Activated CD4-positive, CD25-positive, alpha-beta regulatory T cell treated with anti-CD3 and anti-CD28 coated beads, Interleukin-2, amount 50 U/mL, for 72 hours (primary cell): Measurements from ENCODE around the gene LRP1.

Experiments used
- DNase-seq: peaks from one replicate; pipeline ENCODE4 v3.0.0; 2021

LRP1 gene

DNA sequence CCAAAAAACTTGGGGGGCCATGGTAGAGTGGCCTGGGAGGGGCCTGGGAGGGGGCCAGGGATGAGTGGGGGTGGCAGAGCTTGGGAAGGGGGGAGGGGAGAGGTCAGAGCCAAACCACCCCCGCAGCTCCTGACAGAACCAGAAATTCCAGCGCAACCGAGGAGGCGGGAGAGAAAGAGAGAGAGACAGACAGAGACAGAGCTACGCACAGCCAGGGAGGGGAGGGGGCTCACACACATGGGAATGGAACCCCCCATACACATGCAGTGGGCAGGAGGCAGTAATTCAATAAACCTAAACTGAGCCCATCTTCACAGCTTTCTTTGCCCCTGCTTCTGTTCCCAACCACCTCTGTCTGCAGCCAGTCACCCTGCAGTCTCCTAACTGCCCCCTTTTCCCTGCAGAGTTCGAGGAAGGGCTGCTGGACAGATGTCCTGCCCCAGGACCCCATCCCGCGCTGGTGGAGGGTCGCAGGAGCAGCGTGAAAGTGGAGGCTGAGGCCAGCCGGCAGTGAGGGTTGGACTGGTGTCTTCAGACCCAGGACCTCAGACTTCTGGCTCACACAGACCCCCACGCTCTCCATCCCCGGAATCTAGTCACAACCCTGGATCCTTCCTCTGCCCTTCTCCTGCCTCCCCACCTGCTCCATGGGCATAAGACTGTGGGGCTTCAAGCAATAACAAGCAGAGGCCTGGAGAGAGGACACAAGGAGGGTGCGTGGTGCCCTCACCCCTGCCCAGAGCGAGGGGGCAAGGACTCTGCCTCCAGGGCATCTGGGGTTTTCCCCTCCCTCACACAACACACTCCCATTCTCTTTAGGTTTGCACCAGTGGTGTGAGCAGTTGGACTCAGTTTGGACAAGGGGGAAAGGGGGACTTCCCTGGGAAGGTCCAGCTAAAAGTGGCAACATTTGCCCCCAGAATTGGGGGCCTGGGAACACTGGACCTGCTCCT, 33.8 kb upstream of the LRP1 start:
- no peak for DNase-seq

- DNase-seq = no peak
Observed at GRCh38 chr12:57095440-57095839, 32.8 kb upstream of the LRP1 start.

- DNase-seq = no peak
Observed at GRCh38 chr12:57096099-57096572, 32.1 kb upstream of the LRP1 start.

GRCh38 chr12:57096748-57097553, 31.3 kb upstream of the LRP1 start:
- DNase-seq = no peak

GRCh38 chr12:57097554-57097835, 30.8 kb upstream of the LRP1 start:
- DNase-seq = no peak

DNA sequence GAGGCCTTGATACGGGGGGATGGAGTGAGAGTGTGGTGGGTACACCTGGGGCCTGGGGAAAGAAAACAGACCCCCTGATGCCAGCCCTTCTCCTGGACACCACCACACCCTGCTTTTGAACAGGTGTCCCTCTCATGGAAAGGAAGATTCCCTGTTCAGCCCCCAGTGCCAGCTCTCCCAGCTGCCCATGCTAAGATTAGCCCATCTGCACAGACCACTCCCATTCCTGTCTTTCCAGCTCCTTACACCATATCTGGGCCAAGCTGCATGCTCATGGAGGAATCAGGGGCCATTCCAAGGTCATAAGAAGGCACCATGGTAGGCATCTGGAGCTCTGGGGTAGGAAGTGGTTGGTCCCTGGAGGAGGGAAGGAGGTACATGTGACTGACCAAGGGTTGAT, 29.7 kb upstream of the LRP1 start:
- no peak for DNase-seq

DNA sequence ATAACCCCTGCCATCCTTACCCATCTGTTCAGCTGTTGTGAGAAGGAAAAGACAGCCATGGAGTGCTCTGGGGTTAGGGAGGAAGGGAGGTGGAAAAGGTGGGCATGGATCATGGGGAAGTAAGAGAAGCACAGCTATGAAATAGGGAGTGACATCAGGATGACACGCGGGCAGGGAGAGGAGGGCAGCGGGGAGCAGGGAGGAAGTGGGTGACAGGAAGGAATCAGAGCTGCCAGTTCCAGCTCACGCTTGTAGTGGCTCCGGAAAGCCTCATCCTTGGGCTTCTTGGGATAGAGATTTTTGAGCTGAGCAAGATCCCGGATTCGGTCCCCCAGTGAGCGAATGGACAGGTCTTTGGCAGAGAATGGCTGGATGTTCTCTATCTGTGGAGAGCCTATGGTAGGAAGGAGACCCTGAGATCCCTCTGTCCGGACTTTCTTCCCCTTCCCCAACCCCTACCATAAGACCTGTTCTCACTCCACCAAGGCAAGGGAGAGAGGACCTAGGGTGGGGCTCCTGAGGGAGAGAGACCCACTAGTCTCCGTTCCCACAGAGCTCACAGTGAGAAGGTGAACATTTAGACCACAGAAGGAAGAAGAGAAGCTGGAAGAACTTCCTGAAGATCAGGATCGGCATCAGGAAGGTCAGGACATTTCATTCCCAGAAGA, 29.1 kb upstream of the LRP1 start:
- no peak for DNase-seq

- no peak for DNase-seq
Observed at GRCh38 chr12:57099766-57100165, 28.5 kb upstream of the LRP1 start.

DNA sequence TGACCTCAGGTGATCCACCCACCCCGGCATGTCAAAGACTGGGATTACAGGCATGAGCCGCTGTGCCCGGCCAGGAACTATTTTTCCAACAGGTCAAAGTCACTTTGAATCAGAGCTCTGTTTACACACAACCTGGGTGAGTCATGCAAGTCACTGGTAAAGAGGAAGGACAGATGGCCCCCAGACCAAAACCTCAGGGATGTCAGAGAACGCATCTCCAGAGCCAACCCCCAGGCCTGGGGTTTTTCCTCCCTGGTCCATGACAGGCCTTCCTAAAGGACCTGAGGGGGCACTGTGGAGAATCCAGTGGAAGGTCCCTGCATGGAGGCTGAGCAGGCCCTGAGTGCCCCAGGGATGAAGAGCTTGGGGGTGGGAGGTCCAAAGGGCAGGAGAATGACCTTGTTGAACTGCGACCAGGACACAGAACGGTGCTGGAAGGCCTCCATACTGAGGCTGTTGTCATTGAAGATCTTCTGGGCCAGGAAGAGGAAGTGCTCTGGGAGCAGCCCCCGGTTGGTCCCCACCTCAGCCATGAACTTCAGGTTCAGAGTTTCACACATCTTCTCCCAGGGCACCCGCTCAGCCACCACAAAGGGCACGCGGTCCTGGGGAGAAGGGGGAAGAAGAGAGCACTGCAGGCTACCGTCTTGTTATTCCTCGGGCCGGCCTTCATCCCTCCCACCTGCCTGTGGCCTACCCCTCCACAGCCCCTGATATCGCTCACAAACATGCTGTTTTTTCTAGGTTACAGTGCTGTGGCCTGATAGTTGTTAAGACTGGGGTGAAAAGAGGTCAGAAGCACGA, 26.2 kb upstream of the LRP1 start:
- no peak for DNase-seq

- no peak for DNase-seq
Observed at GRCh38 chr12:57103856-57104255, 24.4 kb upstream of the LRP1 start.

- DNase-seq = no peak
Observed at GRCh38 chr12:57104292-57104910, 23.9 kb upstream of the LRP1 start.

GRCh38 chr12:57105011-57105753, 23.1 kb upstream of the LRP1 start:
- DNase-seq = no peak

DNA sequence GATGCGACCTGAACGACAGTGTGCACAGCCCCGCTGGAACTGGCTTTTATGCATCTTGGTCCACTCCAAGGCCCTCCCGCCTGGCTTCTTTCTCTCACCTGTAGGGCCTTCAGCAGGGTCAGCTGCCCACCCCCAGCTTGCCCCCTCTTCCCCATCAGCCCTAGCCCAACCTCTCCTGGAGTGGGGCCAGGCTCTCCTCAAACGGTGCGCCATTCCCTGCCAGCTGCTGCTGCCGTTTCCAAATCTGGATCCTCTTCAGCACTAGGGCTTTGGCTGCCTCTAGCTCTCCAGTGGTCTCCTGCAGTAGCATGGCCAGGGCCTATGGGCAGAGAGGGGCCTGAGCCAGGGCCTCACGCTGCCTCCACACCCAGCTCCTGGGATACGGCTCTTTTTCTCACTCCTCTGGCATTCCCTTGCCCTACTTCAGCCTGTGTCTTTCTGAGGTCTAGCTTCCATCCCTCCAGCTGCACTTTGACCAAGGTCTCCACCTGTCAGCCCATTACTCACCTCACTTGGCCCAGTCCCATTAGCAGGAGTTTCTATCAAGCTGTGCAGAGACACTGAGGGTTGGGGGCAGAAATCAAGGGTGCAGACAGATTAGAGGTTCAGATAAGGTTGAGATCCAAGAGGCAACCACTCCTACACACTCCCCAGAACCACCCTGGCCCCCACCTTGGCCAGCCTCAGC, 22.1 kb upstream of the LRP1 start:
- no peak for DNase-seq

DNA sequence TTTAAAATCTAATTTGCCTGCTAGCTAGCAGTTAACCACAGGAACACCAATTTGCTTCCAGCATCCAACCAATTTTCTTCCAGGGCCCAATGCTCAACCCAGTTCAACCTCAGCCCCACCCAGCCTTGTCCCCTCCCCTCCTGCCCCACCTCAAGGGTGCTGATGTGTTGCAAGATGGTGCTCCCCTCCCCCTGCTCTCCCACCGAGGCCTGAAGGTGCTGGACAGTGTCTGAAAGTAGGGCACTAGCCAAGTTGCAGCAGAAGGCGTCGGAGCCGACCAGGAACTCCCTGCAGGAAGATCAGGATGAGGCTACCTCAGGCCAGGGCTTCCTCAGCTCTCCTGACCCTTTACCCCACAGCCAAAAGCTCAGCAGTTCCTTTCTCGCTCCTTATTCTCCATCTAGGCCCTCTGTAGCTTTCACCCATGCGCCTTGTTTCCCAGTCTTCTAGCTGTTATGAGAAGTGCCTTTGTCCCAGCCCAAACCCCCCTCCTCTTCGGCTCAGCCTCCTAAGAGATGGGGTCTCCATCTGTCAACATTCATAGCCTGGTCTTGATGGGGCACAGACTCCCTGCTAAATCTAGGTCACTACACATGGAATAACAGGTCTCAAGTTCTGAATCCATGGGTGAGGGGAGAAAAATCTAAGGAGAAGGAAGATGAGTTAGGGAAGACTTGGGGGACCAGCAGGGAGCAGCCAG, 20.7 kb upstream of the LRP1 start:
- DNase-seq = no peak

DNA sequence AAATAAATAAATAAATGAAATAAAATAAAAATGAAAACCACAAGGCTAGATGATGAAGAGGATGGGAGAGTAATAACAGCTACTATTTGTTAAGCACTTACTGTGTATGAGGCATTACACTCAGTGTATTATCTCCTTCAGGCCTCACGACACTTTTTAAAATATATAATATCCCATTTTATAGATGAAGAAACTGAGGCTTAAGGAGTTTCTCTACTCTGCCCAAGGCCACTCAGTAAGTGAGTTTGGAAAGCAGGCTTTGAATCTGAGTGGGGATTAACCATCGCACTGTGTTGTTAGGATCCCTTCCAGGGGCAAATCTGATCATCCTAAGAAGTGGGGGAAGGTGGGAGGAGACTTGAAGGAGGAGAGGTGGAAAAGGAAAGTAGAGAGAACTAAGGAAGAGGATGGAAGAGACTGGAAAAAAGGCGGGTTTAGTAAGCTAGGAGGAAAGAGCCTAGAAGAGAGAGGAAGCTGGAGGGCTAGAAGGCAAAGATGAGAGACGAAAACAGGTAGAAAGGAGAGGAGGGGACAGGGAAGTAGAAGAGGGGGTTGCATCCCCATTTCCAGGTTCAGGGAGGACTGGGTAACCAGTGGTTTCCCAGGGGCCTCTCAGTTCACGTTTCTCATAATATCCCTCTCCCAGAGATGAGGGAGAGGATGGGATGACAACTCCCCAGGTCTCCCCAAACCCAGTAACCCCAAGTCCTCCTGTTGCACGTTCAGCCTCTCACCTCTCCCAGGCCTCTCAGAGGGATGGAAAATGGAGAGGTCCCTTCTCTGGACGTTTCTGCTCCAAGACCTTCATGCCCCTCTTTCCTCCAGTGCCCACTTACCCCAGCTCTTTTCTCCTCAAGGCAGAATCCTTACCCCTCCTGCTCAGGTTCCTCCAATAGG, 18.8 kb upstream of the LRP1 start:
- no peak for DNase-seq

- DNase-seq = peak; percentile 70
Observed at GRCh38 chr12:57110104-57111030, 17.9 kb upstream of the LRP1 start.

GRCh38 chr12:57111031-57111734, 17.1 kb upstream of the LRP1 start, which contains the start of gene STAT6:
Gene STAT6, minus strand, starts transcription at chr12:57111362. Its CDS starts 3,084 bp downstream, at chr12:57108278.
- peak; percentile 71 for DNase-seq
